Esophagus squamous epithelium (tissue), 5 donors: ENCODE results near the gene FAM89A. TPM values are rescaled to one million over a fixed set of nuclear protein-coding genes. Genes with fewer than 3 reads are reported as not detected.
"Not testable (repeated sequence)": the region's sequence is repeated elsewhere in the genome, so short reads cannot be mapped to it uniquely, and the experiment has no call there.

Experiments
- DNase-seq: peaks from one replicate; lab custom pipeline; 2025; lab: John Stamatoyannopoulos, UW
- H3K27ac ChIP-seq, 4 donors: fragments of 200-600 bp; sonication (generic); one replicate each; pipeline ENCODE4 v1.5.1; 2016 to 2019; ENCODE audit warnings: mild to moderate bottlenecking in 1 of 4
- H3K27me3 ChIP-seq, 4 donors: fragments of 200-600 bp; sonication (generic); 1 replicate in 3 of 4; 2 replicates in 1 of 4; pipeline versions ENCODE4 v1.5.1 to v1.6.0; 2017 to 2021; ENCODE audit warnings: antibody characterized with exemption in 1 of 4
- H3K36me3 ChIP-seq, 3 donors: fragments of 200-600 bp; sonication (generic); one replicate each; pipeline ENCODE4 v1.5.1; 2016 to 2019
- H3K4me1 ChIP-seq, 3 donors: fragments of 200-600 bp; sonication (generic); one replicate each; pipeline ENCODE4 v1.5.1; 2017 to 2019
- H3K4me3 ChIP-seq, 4 donors: fragments of 200-600 bp; sonication (generic); 1 replicate in 3 of 4; 2 replicates in 1 of 4; pipeline ENCODE4 v1.5.1; 2016 to 2019; ENCODE audit warnings: mild to moderate bottlenecking in 2 of 4, moderate library complexity in 1 of 4
- H3K9me3 ChIP-seq, 3 donors: fragments of 200-600 bp; sonication (generic); one replicate each; pipeline ENCODE4 v1.5.1; 2016 to 2019
- POLR2A ChIP-seq, 4 donors: fragments of 450-650 bp; IDR thresholded peaks; one replicate each; pipeline ENCODE4 v1.6.1; 2017; ENCODE audit warnings: antibody characterized with exemption in 4 of 4, mild to moderate bottlenecking in 4 of 4, moderate library complexity in 3 of 4
- WGBS, 2 donors: methylation state at CpG; one replicate each; pipeline ENCODE4 v1.1.5; 2018; 5-methylcytosine and 5-hydroxymethylcytosine counted together
- intact Hi-C: fragments of 100-400 bp; cut with DNase I; formaldehyde crosslinking; loops from one replicate; pipeline ENCODE4 v1.15.0; 2022
- total RNA-seq, 4 donors: library from RNA; depleted of rRNA; stranded (reverse); fragments of >200 nt; gene quantifications; one replicate each; pipeline ENCODE4 v1.1.0, GENCODE V29; 2016
- TF ChIP-seq, protein P1 (sequence below), 6 experiments: fragments of 450-650 bp in 4 of 6; fragments of 200-600 bp in 2 of 6; sonication (generic) in 2 of 6; IDR thresholded peaks; one replicate each; pipeline ENCODE4 v1.5.1; 2016 to 2019; ENCODE audit warnings: antibody characterized with exemption in 6 of 6, mild to moderate bottlenecking in 4 of 6, moderate library complexity in 4 of 6
- donor health status: DM: yes; HTN: yes; CAD: no.

FAM89A gene
- total RNA-seq, 4 donors from 2014 or later, result 5.0 to 24.8 (median 17.1) TPM

GRCh38 chr1:231027136-231027925 is 12.7 kb downstream of the FAM89A start:
- Histone ChIP-seq H3K4me1 (peaks cover 0 to 28% (median 17%) of the 10 kb centered on the region in 3 donors), H3K4me3 (peak overlapping the region in 1 of 4 donors; percentile 7), H3K36me3 (no peaks in the 10 kb centered on the region), H3K27ac (peak overlapping the region in 3 of 4 donors; percentile 44 to 61 (median 52)), H3K27me3 (no peaks in the 10 kb centered on the region), H3K9me3 (no peaks in the 10 kb centered on the region)
- intact Hi-C loops, result no loop called here
- WGBS, 2 donors, result 47 to 55% methylated on average over 14 to 21 of the region's 23 CpGs
- TF ChIP-seq POLR2A (IDR thresholded peaks at IDR 0.05), result no peak
- TF ChIP-seq, protein P1, sequence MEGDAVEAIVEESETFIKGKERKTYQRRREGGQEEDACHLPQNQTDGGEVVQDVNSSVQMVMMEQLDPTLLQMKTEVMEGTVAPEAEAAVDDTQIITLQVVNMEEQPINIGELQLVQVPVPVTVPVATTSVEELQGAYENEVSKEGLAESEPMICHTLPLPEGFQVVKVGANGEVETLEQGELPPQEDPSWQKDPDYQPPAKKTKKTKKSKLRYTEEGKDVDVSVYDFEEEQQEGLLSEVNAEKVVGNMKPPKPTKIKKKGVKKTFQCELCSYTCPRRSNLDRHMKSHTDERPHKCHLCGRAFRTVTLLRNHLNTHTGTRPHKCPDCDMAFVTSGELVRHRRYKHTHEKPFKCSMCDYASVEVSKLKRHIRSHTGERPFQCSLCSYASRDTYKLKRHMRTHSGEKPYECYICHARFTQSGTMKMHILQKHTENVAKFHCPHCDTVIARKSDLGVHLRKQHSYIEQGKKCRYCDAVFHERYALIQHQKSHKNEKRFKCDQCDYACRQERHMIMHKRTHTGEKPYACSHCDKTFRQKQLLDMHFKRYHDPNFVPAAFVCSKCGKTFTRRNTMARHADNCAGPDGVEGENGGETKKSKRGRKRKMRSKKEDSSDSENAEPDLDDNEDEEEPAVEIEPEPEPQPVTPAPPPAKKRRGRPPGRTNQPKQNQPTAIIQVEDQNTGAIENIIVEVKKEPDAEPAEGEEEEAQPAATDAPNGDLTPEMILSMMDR (IDR thresholded peaks at IDR 0.05), result no peak
- DNase-seq, result no peak

GRCh38 chr1:231026576-231026975 is 13.5 kb downstream of the FAM89A start:
- Histone ChIP-seq H3K27ac (peak overlapping the region in 1 of 4 donors; percentile 6), H3K36me3 (no peaks in the 10 kb centered on the region), H3K4me3 (no peak overlapping the region), H3K27me3 (no peaks in the 10 kb centered on the region), H3K4me1 (peaks cover 0 to 31% (median 17%) of the 10 kb centered on the region in 3 donors), H3K9me3 (no peaks in the 10 kb centered on the region)
- intact Hi-C loops, result no loop called here
- no peak for TF ChIP-seq POLR2A (IDR thresholded peaks at IDR 0.05)
- TF ChIP-seq, protein P1 (IDR thresholded peaks at IDR 0.05), result no peak
- DNase-seq, result no peak
- WGBS, 2 donors, result 78 to 83% methylated on average over 4 to 6 of the region's 6 CpGs

DNA sequence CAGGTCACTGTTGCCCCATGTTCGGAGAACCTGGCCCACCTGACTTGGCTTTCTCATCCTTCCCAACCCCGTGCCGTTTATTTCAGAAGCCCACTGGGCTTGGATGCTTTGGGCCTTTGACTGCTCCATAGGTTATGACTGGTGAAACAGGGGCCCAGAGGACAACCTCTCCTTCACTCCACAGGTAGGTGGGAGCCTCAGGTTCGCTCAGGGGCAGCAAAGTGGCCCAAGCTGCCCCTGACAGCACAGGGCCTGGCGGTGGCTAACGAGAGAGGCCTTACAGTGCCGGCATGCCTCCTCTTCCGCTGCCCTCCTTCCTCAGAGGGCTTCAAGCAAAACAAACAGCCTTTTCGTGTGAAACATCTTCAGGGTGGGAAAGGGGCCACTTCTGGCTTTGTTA is 16.9 kb downstream of the FAM89A start:
- Histone ChIP-seq H3K27me3 (no peaks in the 10 kb centered on the region), H3K36me3 (peaks cover 0 to 5% (median 0%) of the 10 kb centered on the region in 3 donors), H3K4me3 (no peak overlapping the region), H3K4me1 (peaks cover 4 to 47% (median 28%) of the 10 kb centered on the region in 3 donors), H3K27ac (no peak overlapping the region), H3K9me3 (no peaks in the 10 kb centered on the region)
- no peak for DNase-seq
- 86 to 97% methylated on average over 3 to 5 of the region's 9 CpGs for WGBS, 2 donors
- TF ChIP-seq POLR2A (IDR thresholded peaks at IDR 0.05), result no peak
- TF ChIP-seq, protein P1 (IDR thresholded peaks at IDR 0.05), result no peak
- intact Hi-C loops, result no loop called here

- H3K27me3 ChIP-seq, H3K4me3 ChIP-seq, H3K36me3 ChIP-seq, H3K27ac ChIP-seq, H3K9me3 ChIP-seq, DNase-seq, intact Hi-C loops: not testable (repeated sequence)
- WGBS, 2 donors, result 85 to 94% methylated on average over 2 to 3 of the region's 7 CpGs
- peaks cover 4 to 46% (median 26%) of the 10 kb centered on the region in 3 donors for H3K4me1 ChIP-seq
These were observed 17.5 kb downstream of the FAM89A start for GRCh38 chr1:231022543-231022942.

DNA sequence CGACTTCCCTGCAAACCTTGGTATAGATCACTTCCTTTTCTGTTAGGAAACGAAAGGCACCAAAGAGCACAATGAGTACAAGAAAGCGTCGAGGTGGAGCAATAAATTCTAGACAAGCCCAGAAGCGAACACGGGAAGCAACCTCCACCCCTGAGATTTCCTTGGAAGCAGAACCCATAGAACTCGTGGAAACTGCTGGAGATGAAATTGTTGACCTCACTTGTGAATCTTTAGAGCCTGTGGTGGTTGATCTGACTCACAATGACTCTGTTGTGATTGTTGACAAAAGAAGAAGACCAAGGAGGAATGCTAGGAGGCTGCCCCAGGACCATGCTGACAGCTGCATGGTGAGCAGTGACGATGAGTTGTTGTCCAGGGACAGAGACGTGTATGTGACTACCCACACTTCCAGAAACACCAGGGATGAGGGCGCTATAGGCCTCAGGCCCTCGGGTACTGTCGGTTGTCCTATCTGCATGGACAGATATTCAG is 18.5 kb downstream of the FAM89A start:
- 69 to 78% methylated on average over 12 of the region's 12 CpGs for WGBS, 2 donors
- Histone ChIP-seq H3K27me3 (no peaks in the 10 kb centered on the region), H3K36me3 (peaks cover 0 to 5% (median 0%) of the 10 kb centered on the region in 3 donors), H3K27ac (peak overlapping the region in 2 of 4 donors; percentile 76 to 81), H3K4me3 (no peak overlapping the region), H3K9me3 (no peaks in the 10 kb centered on the region), H3K4me1 (peaks cover 4 to 47% (median 27%) of the 10 kb centered on the region in 3 donors)
- DNase-seq, result no peak
- intact Hi-C loops, result no loop called here
- no peak for TF ChIP-seq POLR2A (IDR thresholded peaks at IDR 0.05)
- TF ChIP-seq, protein P1 (IDR thresholded peaks at IDR 0.05), result no peak
